GM06990 (cell line): Measurements from ENCODE around the gene GATA5.

Source experiments
- DNase-seq: peaks from one replicate; pipeline ENCODE4 v3.0.0-alpha.2; 2011; ENCODE audit not compliant: insufficient read length; ENCODE audit errors: extremely low read depth
- H3K27me3 ChIP-seq: replicated peaks from 2 replicates; pipeline ENCODE4 v1.6.0; 2011; ENCODE audit warnings: low read length; ENCODE audit not compliant: control insufficient read depth, insufficient read depth
- H3K36me3 ChIP-seq: 2 replicates; pipeline ENCODE4 v1.5.1; 2011; ENCODE audit warnings: low read length; ENCODE audit not compliant: control insufficient read depth, insufficient read depth
- H3K4me3 ChIP-seq: replicated peaks from 2 replicates; pipeline ENCODE4 v1.5.1; 2011; ENCODE audit warnings: low read depth, mild to moderate bottlenecking, control low read depth, low read length
- CTCF ChIP-seq: IDR thresholded peaks from 2 replicates; pipeline ENCODE4 v1.5.1; 2011; ENCODE audit warnings: low read length, control low read depth, mild to moderate bottlenecking, inconsistent platforms; ENCODE audit not compliant: insufficient read depth, poor library complexity, severe bottlenecking

The GATA5 gene

GRCh38 chr20:62448788-62449187 is 27.0 kb downstream of the GATA5 start:
- no peak for DNase-seq
- Histone ChIP-seq H3K4me3 (no peak overlapping the region), H3K36me3 (no peaks in the 10 kb centered on the region), H3K27me3 (no peaks in the 10 kb centered on the region; the same call in 1 of the 2 replicates)
- TF ChIP-seq CTCF, result no peak

GRCh38 chr20:62448038-62448437 is 27.8 kb downstream of the GATA5 start:
- no peak for TF ChIP-seq CTCF
- H3K4me3 ChIP-seq, result no peak overlapping the region
- H3K27me3 ChIP-seq, result no peaks in the 10 kb centered on the region; the same call in 1 of the 2 replicates
- H3K36me3 ChIP-seq, result no peaks in the 10 kb centered on the region
- DNase-seq, result no peak

- Histone ChIP-seq H3K27me3 (no peaks in the 10 kb centered on the region; the same call in 1 of the 2 replicates), H3K36me3 (no peaks in the 10 kb centered on the region), H3K4me3 (no peak overlapping the region)
- no peak for TF ChIP-seq CTCF
- no peak for DNase-seq
These were observed 28.6 kb downstream of the GATA5 start for GRCh38 chr20:62446888-62447869.

- H3K27me3 ChIP-seq, result no peaks in the 10 kb centered on the region; the same call in 1 of the 2 replicates
- no peak for DNase-seq
- H3K4me3 ChIP-seq, result no peak overlapping the region
- no peaks in the 10 kb centered on the region for H3K36me3 ChIP-seq
- no peak for TF ChIP-seq CTCF
These were observed 29.3 kb downstream of the GATA5 start for GRCh38 chr20:62446481-62446880.

GRCh38 chr20:62445553-62446340 is 30.0 kb downstream of the GATA5 start:
- Histone ChIP-seq H3K4me3 (no peak overlapping the region), H3K36me3 (no peaks in the 10 kb centered on the region), H3K27me3 (peaks cover 2% of the 10 kb centered on the region; the same call in 1 of the 2 replicates)
- TF ChIP-seq CTCF, result no peak
- DNase-seq, result no peak
